H1 (cell line): Measurements from ENCODE around the gene ANXA2R.

Experiments used
- BRCA1 ChIP-seq: IDR thresholded peaks from 2 replicates; pipeline ENCODE4 v1.6.1; 2012; ENCODE audit warnings: low read depth, low read length, improper control_type of control experiment
- CTCF ChIP-seq, 3 experiments: IDR thresholded peaks; 1 replicate in 2 of 3; 2 replicates in 1 of 3; pipeline versions ENCODE4 v1.5.1 to v1.6.1; 2011; ENCODE audit warnings: low read length in 3 of 3, mild to moderate bottlenecking in 3 of 3, inconsistent platforms in 2 of 3, low read depth in 1 of 3, moderate library complexity in 1 of 3; ENCODE audit not compliant: insufficient read depth in 1 of 3; ENCODE audit errors: control extremely low read depth in 1 of 3
- EGR1 ChIP-seq: IDR thresholded peaks from 2 replicates; pipeline ENCODE4 v1.6.1; 2011; ENCODE audit warnings: low read depth, low read length, borderline replicate concordance
- EP300 ChIP-seq, 2 experiments: IDR thresholded peaks; 1 replicate in 1 of 2; 2 replicates in 1 of 2; pipeline ENCODE4 v1.6.1; 2011 to 2012; ENCODE audit warnings: low read depth in 2 of 2, low read length in 2 of 2, mild to moderate bottlenecking in 2 of 2, borderline replicate concordance in 1 of 2, inconsistent platforms in 1 of 2, moderate library complexity in 1 of 2
- EZH2 ChIP-seq: fragments of 200-600 bp; sonication (generic); IDR thresholded peaks from 2 replicates; pipeline ENCODE4 v1.7.1; 2012; ENCODE audit warnings: low read depth, mild to moderate bottlenecking, moderate library complexity, low read length, inconsistent platforms; ENCODE audit not compliant: severe bottlenecking
- HDAC6 ChIP-seq: IDR thresholded peaks from one replicate; pipeline ENCODE4 v1.7.1; 2012; ENCODE audit warnings: low read depth, mild to moderate bottlenecking, inconsistent platforms, low read length, moderate library complexity
- MAX ChIP-seq: IDR thresholded peaks from 2 replicates; pipeline ENCODE4 v1.6.1; 2012; ENCODE audit warnings: inconsistent platforms
- POLR2A ChIP-seq, 2 experiments: IDR thresholded peaks; 1 replicate in 1 of 2; 2 replicates in 1 of 2; pipeline ENCODE4 v1.6.1; 2011; ENCODE audit warnings: low read depth in 2 of 2, low read length in 2 of 2, mild to moderate bottlenecking in 2 of 2; ENCODE audit errors: control extremely low read depth in 1 of 2
- RAD21 ChIP-seq, 2 experiments: IDR thresholded peaks in 1 of 2; conservative IDR thresholded peaks in 1 of 2; 2 replicates each; pipeline ENCODE4 v1.6.1; 2011; ENCODE audit warnings: low read depth in 2 of 2, low read length in 2 of 2, improper control_type of control experiment in 1 of 2, inconsistent platforms in 1 of 2, mild to moderate bottlenecking in 1 of 2, moderate library complexity in 1 of 2
- RFX5 ChIP-seq: IDR thresholded peaks from 2 replicates; pipeline ENCODE4 v1.6.1; 2011; ENCODE audit warnings: low read depth, low read length, improper control_type of control experiment, borderline replicate concordance
- SRF ChIP-seq: IDR thresholded peaks from 2 replicates; pipeline ENCODE4 v1.6.1; 2011; ENCODE audit warnings: mild to moderate bottlenecking, low read depth, low read length, moderate library complexity
- TAF1 ChIP-seq: IDR thresholded peaks from 2 replicates; pipeline ENCODE4 v1.6.1; 2011; ENCODE audit warnings: mild to moderate bottlenecking, low read depth, low read length
- TCF12 ChIP-seq: IDR thresholded peaks from 2 replicates; pipeline ENCODE4 v1.6.1; 2011; ENCODE audit warnings: low read depth, mild to moderate bottlenecking, low read length
- YY1 ChIP-seq: IDR thresholded peaks from 2 replicates; pipeline ENCODE4 v1.6.1; 2011; ENCODE audit warnings: low read depth, mild to moderate bottlenecking, low read length

GRCh38 chr5:43085453-43085852 lies 45.3 kb upstream of the ANXA2R start:
- no peak for TF ChIP-seq CTCF (IDR thresholded peaks at IDR 0.05; ENCODE audit: control extremely low read depth in 1 of 3, insufficient read depth in 1 of 3, low read depth in 1 of 3, low read length in 3 of 3)
- no peak for TF ChIP-seq MAX
- TF ChIP-seq RFX5: no peak
- TF ChIP-seq TAF1: no peak
- TF ChIP-seq EP300 (IDR thresholded peaks at IDR 0.05; ENCODE audit: borderline replicate concordance in 1 of 2, low read depth in 2 of 2, low read length in 2 of 2): no peak
- no peak for TF ChIP-seq SRF
- no peak for TF ChIP-seq TCF12
- no peak for TF ChIP-seq EZH2
- TF ChIP-seq POLR2A (IDR thresholded peaks at IDR 0.05; ENCODE audit: control extremely low read depth in 1 of 2, low read depth in 2 of 2, low read length in 2 of 2): no peak
- TF ChIP-seq BRCA1: no peak
- no peak for TF ChIP-seq HDAC6
- no peak for TF ChIP-seq YY1
- no peak for TF ChIP-seq RAD21 (IDR thresholded peaks at IDR 0.05 in 1 of 2, conservative IDR thresholded peaks at IDR 0.05 in 1 of 2; ENCODE audit: low read depth in 2 of 2, low read length in 2 of 2)
- no peak for TF ChIP-seq EGR1
